NOMO-1 treated with dmso at 0.1 percent for 144 hours (cell line): ENCODE data around the gene SAV1.

Experiments used
- DNase-seq: peaks from one replicate; lab custom pipeline; 2025; ENCODE audit not compliant: unreplicated experiment; lab: John Stamatoyannopoulos, UW

The SAV1 gene

DNA sequence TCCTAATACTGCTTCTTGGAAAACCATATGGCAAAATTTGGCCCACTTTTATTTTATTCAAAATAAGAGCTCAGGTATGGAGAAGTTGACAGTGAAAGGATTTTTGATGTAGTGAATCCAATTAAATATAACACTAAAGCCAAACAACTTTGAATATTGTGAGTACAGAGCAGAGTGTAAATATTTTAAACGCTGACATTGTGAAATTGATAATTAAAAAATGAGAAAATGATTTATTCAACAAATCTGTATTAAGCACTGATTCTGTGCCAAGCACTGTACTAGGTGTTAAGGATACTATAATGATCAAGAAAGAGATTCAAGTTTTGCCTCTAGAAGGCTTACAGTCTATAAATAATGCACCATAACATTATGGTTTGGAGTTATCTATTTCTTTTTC, 57.6 kb downstream of the SAV1 start:
- no peak for DNase-seq

DNA sequence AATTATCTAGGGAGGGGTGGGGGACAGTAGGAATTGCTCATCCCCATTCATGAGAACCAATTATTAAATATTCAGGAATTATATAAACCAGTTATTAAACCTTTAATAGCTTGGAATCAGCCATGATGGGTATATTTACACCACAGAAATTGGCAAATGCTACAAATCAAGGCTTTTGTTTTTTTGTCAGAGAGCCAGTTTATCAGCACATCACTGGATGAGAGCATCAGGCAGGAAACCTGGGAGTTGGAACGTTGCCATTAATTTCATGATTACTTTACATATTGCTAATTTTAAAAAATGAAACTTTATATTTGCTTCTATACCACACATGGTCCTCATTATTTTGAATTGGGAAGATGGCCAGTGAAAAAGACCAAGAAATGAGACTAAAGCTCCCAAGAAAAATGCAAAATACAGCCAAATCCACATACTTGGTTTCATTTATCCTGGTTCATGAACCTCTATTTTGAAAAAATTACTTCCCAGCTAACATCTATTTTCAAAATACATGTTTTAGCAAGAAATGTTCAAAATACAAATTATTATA, 59.7 kb downstream of the SAV1 start:
- no peak for DNase-seq

DNA sequence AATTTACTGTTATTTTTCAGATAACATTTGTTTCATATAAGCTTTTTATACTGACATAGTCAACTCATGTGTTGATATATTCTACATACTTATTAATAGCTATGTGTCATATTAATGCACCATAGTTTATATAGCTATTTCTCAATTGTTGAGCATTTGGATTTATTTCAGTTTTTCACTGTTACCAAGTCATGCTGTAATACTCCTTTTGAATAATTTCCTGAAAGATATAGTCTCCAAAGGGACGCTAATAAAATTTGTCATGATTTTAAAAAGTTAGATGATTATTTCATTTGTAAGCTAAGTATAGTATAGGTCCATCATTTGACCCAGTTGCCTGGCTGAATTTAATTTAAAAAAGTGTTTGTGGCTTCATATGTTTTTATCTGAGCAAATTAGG, 60.3 kb downstream of the SAV1 start:
- no peak for DNase-seq

DNA sequence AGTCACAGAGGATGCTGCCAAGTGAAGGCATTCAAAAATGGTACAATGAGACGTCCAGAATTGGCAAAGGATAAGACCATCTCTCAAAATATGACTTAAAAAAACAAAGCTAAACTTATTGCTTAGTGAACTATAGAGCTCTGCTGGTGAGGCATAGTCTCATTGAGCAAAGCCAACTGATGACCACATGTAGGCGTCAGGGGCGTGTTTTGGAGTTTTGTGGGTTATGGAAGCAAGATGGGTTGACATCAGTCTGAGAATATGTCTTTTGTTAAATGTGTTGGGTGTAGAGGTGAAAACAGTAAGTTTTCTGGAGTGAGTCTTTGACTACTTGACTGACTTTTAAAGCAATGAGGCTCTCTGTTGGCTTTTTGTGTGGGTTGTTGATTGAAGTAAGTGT, 60.9 kb downstream of the SAV1 start:
- DNase-seq = no peak

DNA sequence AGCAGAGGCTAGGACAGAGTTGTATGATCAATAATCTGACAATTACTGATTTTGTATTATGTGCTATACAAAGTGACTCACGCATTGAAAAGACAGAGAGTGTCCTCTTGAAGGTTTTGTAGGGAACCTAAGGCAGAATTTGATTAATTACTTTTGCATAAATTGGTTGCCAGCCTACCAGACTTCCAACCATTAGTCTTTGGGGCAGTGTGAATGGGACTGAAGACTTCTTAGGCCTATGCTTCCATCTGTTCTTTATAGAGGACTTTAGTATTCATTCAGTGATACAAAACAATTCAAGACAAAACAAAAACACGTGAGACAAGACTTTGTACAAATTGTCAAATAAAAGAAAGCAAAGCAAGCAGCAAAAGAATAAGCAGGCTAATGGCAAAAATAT, 61.6 kb downstream of the SAV1 start:
- DNase-seq = no peak

DNA sequence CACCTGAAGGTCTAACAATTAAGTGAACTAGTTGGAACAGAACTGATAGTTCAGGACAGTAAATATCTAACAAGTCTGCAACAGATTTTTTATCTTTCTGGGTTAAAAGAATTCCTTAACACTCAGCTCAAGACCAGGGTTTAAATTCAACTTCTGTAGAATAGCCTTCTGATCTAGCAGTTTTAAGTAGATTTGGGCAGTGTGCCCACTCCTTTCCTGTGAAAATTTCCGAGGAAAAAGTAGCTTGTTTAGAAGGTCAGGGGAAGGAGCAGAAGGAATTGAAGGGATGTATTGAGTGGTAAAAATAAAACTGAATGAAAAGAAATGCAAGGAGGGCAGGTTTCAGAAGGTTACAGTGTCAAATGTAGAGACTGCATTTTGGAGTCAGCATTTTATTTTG, 62.3 kb downstream of the SAV1 start:
- no peak for DNase-seq

DNA sequence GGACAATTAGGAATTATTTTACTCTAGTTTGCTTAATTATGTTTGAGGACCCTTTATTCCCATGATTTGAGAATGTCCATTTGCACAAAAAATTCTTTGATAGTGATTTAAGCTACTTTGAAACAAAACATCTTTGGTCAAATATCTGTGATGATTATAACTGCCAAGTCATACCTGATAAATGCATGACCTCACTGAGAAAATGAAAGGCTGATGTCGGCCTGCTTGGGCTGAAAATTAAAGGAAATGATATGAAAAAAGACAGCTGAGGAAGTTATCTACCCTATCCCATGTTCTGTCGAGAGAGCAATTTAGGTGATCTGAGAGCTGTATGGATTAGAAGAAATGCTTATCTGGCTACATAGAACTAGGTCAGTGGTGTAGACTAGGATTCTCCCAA, 64.5 kb downstream of the SAV1 start:
- no peak for DNase-seq

DNA sequence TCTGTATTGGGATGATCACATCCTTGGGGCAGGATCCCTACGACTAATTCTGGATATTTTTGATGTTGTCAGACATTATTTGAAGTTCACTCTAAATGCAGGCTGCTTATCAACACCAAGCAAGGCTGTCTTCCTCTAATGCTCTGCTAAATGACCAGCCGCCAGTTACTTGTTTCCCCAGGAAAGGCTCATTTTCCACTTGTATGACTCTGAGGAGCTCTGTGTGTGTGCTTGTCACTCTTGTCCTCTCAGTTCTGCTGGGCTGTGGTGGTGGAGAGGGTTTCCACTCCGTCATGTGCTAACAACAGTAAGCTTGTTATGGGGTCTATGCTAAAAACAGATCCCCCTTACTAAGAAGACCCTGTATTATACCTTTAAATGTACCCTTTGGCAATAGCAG, 66.1 kb downstream of the SAV1 start:
- DNase-seq = no peak

DNA sequence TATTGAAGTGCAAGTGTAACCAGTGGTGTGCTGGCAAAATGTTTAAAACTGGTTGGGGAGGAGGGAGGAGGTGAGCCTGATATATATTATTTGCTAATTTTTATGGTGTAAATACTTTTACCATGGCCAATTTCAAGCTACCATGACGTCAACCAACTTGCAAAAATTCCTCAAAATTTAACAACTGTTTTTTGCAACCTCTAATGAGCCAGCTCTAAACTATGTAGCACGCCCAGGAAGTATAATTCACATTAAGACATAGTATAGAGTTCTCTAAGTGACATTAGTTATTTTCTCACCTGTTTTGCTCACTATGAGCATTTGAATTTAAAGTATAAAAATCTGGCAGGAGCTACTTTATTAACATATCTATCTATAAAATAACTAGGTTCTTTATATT, 66.7 kb downstream of the SAV1 start:
- no peak for DNase-seq

DNA sequence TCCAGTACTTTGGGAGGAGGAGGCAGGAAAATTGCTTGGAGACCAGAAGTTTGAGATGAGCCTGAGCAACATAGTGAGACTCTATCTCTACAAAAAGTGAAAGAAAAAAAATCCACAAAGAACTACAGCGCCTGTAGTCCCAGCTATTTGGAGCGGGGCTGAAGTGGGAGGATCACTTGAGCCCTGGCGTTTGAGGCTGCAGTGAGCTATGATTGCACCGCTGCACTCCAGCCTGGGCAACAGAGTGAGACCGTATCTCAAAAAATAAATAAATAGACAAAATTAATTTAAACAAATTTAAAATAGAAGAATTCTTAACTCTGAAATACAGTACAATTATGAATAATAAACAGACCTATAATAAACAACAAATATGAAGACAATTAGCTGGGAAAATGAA, 67.3 kb downstream of the SAV1 start:
- DNase-seq = no peak

DNA sequence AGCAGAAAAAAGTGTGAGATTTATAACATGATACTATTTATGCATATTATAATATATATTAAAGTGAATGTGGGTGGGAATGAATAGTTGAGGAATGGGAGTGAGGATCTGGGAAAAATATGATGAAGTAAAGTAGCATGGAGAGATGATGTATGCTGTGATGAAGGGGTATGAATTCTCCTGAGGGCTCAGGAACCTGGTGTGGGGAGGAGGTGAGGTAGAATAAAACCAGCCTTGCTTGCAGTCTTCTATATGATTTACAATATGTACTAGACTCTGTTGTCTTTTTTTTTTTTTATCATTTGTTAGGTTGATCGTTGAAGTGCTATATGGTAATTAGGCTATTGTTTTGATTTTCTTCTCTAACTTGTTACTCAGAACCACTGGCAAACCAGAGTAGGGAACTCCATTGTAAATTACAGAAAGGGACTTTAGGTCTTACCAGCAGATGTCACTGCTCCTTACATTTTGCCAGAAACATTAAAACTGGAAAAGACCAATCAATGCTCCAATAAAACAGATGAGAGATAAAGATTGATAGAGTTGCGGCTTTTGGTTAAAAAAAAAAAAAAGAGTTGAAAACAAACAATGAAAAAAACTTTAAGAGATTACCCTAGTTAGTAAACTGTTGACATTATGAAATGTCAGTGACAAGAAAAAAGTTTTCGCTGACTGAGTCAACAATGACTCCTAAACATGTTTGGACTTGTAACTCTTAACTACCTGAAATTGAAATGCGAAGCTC, 68.2 kb downstream of the SAV1 start:
- no peak for DNase-seq

DNA sequence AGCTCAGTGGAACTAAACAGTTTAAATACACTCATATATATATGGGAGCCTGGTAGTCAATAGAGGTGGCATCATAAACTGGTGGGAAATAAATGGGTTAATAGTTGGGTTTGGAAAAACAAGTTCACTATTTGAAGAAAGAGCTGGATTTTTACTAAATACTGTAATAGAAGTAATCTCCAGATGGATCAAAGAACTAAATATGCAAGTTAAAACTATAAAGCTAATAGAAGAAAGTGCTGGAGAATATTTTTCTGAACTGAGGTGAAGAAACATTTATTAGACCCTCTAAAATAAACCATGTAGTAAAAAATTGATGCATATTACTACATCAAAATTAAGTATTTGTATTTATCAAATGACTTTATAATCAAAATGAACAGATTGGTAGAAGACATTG, 69.3 kb downstream of the SAV1 start:
- no peak for DNase-seq

DNA sequence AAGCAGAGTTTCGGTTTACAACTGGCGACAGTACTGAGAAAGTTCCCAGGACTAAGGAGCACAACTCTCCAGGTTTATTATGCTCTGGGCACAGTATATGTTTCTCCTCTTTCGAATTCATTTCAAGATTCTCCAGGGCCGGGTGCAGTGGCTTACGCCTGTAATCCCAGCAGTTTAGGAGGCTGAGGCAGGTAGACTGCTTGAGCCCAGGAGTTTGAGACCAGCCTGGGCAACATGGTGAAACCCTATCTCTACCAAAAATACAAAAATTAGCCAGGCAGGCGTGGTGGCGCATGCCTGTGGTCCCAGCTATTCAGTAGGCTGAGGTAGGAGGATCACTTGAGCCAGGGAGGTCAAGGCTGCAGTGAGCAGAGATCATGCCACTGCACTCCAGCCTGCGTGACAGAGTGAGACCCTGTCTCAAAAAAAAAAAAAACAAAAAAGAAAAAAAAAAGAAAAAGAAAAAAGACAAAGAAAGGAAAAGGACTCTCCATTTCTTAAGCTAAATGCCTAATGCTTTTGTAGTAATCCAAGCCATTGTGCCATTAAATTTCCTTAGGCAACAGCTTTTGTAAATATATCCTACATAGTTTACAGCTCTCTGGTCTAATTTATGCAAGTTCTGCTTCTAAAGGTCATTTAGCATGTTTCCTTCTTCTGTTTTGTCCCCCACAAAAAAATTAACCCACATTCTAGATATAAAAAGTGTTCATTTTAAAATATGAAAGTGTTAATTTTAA, 73.4 kb downstream of the SAV1 start:
- no peak for DNase-seq

DNA sequence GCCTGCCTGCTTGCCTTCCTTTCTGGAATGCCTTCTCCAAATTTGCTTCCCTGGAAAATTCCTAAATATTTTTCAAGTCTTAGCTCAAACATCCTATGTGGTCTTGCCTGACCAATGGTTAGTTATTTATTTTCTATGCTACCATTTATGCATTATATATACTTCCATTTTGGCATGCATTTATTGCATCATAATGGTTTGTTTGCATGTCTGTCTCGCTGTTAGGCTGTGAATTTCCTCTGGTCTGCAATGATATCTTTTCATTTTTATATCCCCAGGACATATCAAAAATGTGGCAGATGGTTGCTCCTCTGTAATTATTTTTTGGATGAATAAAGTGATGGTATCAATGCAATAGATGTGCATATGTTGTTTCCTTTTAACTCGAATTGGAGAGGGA, 77.6 kb downstream of the SAV1 start:
- no peak for DNase-seq
